NCI-H2196 (cell line): ENCODE results near the gene LPCAT4.
"Not testable (repeated sequence)": the region's sequence is repeated elsewhere in the genome, so short reads cannot be mapped to it uniquely, and the experiment has no call there.

Experiments used
- DNase-seq: peaks from one replicate; lab custom pipeline; 2025; ENCODE audit not compliant: unreplicated experiment; lab: John Stamatoyannopoulos, UW

The LPCAT4 gene, protein sequence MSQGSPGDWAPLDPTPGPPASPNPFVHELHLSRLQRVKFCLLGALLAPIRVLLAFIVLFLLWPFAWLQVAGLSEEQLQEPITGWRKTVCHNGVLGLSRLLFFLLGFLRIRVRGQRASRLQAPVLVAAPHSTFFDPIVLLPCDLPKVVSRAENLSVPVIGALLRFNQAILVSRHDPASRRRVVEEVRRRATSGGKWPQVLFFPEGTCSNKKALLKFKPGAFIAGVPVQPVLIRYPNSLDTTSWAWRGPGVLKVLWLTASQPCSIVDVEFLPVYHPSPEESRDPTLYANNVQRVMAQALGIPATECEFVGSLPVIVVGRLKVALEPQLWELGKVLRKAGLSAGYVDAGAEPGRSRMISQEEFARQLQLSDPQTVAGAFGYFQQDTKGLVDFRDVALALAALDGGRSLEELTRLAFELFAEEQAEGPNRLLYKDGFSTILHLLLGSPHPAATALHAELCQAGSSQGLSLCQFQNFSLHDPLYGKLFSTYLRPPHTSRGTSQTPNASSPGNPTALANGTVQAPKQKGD

DNA sequence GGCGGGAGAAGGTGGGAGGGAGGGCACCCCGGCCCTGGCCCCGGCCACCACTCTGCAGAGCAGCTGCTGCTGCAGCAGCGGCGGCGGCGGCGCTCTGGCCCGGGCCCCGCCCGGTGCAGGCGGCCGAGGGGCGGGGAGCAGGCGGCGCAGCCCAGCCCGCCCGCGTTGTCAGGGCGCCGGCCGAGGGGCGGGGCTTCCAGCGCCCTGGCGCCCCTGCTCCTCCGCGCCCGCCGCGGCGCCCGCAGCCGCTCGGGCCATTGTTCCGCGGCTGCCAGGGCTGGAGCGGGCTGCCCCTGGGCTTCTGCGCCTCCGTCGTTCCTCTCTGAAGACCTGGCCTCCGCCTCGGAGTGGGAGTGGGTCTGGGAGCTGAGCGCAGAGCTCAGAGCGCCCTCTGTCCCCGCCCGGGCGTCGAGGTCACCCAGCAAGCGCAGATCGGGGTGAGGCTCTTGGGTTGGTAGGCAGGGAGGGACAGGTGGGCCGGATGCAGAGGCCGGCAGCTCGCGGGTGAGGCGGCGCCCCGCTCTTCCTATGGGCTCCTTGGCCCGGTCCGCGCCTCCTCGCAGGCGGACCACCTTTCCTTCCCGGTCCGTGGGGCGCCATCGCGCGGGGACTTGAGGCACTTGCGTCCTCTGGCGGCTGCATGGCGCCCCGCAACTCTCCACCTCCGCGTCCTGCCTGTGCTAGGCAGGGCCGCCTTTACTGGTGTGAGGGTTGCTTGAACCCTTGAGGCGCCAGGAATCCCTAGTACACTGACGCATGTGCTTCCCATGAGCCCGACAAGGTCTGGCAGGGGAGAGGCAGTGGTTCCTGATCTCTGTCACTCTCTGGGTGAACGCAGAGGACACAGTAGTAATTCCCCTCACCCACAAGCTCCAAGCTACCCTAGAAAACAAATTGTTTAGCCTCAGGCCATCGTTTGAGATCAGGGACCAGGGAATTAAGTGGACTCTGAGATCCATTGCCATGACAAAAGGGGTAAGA, at the start of gene LPCAT4:
TSS of gene LPCAT4 (minus strand) at position 96 of the 981 bp plus-strand sequence. CDS start 96 bp downstream, outside the sequence.
- DNase-seq, result peak; percentile 74

DNA sequence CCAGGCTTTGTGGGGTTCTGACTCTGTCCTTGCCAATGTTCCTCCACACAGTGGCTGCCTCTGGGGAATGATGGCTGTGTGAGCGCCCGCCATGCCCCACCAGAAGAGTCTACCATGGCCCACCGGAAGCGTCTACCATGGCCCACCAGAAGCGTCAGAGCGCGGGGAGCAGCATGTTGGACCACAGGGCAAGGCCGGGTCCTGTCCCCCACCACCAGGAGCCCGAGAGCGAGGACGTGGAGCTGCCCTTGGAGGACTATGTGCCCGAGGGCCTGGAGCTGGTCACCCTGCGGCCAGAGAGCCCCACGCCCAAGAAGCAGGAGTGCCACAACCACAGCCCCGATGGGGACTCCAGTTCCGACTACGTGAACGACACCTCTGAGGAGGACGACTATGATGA, 42.5 kb upstream of the LPCAT4 start:
- DNase-seq, result not testable (repeated sequence)

DNA sequence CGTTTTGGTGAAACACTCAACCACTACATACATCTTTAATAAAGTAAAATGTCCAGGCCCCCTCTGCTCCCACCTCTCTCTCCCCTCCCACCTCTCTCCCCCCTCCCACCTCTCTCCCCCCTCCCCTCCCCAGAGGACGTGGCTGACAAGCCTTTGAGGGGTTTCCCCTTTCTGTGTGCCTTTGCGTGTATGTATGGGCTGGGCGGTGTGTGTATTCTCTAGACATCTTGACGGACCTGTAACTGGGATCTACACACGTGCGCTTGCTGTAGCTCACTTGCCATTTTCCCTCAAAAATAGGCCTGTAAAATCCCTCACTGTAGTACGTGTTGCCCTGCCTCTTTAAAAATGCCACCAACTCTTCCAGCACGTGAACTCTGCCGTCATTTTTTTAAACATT, 42.0 kb upstream of the LPCAT4 start:
- DNase-seq, result not testable (repeated sequence)

DNA sequence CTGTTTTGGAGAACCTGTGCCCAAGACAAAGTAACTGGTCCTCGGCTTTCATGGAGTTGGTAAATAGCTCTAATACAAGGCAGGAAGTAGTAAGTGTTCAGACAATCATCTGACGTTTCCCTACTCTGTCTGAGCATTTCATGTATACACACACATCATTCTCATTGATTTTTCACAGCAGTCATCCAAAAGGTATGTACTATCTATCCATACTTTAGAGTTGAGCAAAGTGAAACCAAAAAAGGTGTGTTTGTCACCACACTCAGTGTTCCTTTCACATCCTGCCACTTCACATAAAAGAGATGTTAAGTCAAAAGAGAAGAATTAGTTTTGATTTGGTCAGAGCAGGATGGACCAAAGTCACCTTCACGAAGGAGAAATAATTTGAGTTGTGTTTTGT, 36.9 kb upstream of the LPCAT4 start:
- not testable (repeated sequence) for DNase-seq

DNA sequence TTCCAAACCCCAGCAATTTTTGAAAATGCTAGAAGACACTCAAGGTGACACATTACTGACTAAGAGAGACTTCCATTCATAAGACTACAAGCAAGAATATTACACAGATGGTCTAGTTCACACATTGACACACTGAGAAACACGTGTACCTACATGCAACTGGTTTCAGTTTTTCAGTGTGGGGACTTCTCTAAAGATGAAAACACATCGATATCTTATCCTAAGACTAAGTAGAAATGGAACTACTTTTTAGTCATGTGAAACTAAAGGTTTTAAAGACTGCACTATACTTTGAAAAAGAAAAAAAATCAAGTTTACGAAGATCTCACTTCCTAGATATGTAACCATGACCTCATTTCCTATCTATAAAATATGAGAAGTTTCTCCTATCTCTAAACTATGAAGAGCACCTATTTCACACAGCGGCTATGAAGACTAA, 36.2 kb upstream of the LPCAT4 start:
- not testable (repeated sequence) for DNase-seq

DNA sequence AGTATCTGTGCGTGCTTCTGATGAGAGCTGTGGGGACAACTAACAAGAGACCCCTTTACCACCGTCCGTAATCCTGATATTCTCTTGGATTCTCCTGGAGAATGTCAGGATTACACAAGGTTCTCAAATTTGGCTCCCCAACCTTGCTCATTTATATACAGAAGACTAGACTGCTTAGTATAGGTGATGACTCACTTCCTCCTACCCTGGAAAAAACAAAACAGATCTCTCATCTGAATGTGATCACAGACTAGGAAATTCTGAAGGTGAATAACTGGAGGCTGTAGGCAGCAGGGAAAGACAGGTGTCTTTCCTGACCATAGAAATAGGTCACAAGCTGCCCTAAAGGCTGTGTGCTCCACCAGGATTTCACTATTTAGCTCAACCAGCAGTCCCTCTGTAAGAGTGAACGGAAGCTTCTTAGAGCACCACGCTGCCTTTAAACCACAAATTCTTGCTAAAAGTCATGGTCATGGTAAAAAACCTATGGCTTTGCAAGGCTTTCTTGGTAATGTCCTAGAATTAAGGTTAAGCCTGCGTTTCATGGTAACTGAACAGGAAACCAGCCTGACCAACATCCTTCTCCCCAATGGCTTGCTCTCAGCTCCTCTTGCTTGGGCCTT, 30.8 kb upstream of the LPCAT4 start:
- not testable (repeated sequence) for DNase-seq

DNA sequence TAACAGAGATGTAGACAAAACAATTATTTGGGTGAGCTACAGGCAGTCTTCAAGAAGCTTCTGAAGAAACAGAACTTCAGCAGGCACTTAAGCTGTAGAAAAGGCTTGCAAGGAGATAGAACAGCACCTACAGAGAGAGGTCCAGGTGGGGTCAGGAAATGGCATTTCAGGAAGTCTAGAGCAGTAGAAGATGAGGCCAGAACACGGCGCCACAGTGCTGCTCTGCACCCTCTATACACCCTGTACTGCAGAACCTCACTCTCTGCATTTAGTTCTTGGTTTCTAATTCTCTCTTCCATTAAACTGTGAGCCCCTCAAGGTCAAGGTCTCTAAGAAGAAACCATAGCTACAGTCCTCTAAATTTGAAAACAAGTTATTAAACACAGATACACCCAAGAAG, 26.0 kb upstream of the LPCAT4 start:
- DNase-seq, result not testable (repeated sequence)

DNA sequence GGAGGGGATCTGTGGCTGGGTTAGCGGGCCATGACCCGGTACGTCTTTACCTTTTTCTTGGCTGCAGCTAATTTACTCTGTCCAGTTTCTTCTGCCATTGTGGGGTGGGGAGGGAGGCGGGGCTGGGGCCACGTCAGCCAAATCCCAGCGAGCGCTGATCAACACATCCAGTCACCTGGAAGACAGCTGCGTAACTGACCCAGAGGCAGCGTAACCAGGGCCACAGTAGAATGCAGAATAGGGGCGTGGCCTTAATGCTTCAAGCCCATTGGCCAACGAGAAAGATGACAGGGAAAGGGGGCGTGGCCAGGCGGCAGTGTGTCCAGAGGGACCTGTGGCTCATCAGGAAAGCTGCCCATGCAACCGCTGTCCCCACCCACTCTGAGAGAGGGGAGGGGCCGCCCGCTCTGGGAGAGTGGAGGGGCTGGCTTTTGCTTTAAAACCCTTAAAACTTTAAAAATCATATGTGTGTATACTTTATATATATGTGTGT, 22.6 kb upstream of the LPCAT4 start:
- DNase-seq, result not testable (repeated sequence)

DNA sequence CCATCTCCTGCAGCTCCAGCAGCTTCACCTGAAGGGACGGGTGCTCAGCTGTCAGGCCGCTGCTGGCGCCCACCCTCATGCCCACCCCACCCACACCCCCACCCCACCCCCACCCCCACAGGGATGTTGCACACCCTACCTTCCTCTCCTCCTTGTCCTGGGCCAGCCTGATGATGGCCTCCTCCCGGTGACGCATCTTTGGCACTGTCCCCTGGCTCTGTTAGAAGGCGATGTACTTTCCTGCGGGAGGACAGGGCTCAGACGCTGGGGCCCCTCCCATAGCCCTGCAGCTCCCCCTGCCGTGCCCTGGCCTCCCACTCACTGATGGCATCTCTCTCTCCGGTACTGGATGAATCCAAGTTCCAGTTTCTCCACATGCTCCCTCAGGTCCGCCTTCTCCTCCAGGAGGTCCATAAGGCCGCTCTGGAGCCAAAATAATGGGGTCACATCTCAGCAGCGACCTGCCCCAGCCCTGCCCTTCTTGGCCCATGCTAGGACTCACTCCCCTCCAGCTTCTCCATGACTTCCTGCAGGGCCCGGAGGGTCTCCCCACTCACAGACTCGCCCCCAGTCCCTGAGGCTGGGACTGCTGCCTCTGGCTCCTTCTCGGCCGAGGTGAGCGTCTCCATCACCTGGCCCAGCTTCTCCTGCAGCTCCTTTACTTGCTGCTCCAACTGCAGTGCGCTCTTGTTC, 15.0 kb upstream of the LPCAT4 start:
- not testable (repeated sequence) for DNase-seq

DNA sequence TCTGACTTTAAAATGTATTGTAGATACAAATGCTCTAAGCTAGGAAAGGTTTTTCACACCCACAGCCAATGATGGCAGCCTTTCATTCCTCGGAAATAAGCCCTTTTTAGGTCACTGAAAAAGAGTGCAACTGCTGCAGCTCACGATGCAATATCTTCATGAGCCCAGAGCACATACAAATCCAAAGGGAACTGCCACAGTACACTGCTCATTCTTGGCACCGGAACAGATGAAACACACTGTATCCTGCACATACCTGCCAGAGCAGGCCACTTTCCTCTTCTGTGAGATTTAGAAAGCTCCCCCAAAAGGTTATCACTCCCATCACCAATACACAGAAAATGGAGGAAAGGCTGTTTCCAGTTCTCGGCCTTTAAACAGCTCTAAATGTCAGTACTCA, 13.5 kb upstream of the LPCAT4 start:
- DNase-seq, result not testable (repeated sequence)

DNA sequence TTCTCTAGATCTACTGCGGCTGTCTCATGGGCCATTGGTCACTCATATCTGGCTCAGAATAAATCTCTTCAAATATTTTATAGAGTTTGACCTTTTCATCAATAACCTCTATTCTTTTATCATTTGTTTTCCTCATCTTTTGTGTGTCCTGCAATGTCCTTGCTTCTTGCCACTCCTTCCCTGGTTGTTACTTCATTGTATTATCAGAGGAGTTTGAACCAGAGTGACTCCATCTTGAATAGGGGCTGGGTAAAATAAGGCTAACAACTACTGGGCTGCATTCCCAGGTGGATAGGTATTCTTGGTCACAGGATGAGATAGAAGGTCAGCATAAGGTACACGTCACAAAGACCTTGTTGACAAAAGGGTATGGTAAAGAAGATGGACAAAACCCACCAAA, 9.9 kb upstream of the LPCAT4 start:
- DNase-seq, result no peak

DNA sequence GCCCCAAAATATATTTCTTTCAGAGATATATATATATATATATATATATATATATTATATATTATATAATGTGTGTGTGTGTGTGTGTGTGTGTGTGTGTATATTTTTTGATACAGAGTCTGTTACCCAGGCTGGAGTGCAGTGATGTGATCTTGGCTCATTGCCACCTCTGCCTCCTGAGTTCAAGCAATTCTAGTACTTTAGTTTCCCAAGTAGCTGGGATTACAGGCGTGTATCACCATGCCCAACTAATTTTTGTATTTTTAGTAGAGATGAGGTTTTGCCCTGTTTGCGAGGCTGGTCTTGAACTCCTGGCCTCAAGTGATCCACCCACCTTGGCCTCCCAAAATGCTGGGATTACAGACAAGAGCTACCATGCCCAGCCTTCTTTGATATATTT, 8.5 kb upstream of the LPCAT4 start:
- not testable (repeated sequence) for DNase-seq

DNA sequence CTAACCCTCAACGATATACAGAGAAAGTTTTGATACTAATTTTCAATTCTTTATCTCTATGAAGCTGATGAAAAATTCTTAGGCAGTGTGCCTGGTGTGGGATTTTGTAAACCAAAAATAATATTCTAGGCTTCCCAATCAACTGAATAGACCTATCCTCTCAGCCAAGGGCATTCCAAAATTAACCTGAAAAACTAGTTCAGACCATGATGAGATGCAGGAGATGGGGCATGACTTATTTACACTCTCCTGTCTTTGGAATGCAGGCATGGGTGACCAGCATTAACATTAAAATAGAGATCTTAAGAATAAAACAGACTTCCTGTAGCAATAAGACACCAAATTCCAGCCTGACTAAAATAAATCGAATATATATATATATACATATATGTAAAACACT, 7.8 kb upstream of the LPCAT4 start:
- DNase-seq, result no peak

DNA sequence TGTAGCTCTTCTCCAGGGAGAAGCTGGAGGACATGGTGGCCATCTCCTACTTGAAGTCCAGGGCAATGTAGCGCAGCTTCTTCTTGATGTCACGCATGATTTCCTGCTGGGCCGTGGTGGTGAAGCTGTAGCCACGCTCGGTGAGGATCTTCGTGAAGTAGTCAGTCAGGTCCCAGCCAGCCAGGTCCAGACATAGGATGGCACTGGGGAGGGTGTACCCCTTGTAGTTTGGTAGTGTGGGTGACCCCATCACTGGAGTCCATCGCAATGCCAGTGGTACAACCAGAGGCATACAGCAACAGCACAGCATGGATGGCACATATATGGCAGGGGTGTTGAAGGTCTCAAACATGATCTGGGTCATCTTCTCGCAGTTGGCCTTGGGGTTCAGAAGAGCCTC, 7.0 kb upstream of the LPCAT4 start:
- no peak for DNase-seq

DNA sequence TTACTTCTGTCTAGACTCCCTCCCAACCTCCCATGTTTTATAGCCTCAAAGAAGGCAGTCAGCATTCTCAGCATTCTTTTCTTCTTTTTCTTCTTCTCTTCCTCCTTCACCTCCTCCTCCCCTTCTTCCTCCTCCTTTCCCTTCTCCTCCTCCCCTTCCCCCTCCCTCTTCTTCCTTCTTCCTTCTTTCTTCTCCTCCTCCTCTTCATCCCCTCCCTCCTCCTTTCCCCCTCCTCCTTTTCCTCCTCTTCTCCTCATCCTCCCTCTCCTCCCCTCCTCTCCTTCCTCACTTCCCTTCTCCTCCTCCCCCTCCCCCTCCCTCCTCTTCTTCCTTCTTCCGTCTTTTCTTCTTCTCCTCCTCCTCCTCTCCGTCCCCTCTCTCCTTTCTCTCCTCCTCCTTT, 3.6 kb upstream of the LPCAT4 start:
- DNase-seq, result no peak

DNA sequence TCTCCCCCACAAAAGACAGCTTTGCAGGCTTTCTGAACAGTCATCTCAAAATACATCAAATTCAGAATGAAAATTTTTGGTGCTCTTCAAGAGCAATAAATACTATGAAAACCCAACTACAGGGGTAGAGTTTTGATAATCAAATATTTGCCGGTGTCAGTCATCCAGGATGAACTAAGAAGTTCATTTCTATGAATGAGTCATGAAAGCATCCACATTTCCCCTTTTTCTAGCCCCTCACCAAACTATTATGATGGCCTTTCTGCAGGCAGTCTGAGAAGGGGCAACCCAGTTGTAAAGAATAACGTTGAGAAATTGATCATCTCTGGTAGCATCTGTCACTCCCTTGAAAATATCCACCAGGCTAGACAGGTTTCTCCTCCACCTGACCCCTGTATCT, 3.1 kb upstream of the LPCAT4 start:
- DNase-seq, result no peak

DNA sequence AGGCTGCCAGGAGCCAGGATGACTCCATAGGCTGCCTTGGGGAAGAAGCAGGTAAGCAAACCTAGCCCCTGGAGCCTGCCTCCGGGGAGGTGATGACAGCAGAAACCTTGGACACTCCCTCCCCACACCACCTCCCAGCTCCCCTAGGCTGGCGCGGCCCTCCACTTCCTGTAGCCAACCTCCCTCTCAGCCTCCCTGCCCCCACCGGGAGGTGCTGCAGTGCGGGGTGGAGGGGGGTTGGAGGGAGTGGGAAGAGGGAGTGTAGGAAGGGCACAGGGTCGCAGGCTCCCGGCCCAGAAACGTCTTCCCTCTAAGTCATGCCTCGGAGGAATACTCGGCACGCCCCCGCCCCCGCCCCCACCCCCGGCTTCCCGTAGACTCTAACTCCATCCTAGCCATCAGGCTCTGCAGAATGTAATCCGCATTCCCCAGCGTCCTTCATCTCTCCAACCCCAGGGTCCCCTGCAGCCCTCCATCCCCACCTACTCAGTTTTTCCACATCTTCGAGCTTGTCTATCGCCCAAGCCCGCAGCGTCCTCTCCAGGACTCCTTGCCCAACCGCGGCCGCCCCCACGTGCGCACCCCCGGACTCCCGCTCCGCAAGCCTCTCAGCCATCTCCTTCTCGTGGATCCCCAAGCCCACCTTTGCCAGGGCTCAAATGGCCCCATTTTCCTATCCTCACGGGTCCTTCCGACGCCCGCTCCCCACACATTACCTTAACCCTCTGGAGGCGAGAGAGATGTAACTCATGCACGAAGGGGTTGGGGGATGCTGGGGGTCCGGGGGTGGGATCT, 528 bp downstream of the LPCAT4 start:
- peak; percentile 51 for DNase-seq

DNA sequence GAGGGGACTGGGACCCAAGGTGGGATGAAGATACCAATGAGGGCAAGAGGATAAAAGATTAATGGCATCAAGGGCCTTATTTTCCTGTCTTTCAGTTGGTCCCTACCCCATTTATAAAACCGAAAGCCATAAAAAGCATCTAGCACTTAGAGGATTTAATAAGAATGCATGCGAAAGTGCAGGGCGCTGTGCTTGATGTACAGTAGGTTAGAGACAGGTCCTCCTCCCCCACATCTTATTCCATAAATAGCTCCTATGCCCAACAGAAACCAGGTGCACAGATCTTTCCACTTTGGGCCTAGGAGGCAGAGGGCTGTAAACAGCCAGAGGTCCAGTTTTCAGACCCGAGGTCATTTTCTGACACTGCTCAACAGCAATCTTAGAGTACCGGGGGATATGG, 1.2 kb downstream of the LPCAT4 start:
- DNase-seq, result no peak

DNA sequence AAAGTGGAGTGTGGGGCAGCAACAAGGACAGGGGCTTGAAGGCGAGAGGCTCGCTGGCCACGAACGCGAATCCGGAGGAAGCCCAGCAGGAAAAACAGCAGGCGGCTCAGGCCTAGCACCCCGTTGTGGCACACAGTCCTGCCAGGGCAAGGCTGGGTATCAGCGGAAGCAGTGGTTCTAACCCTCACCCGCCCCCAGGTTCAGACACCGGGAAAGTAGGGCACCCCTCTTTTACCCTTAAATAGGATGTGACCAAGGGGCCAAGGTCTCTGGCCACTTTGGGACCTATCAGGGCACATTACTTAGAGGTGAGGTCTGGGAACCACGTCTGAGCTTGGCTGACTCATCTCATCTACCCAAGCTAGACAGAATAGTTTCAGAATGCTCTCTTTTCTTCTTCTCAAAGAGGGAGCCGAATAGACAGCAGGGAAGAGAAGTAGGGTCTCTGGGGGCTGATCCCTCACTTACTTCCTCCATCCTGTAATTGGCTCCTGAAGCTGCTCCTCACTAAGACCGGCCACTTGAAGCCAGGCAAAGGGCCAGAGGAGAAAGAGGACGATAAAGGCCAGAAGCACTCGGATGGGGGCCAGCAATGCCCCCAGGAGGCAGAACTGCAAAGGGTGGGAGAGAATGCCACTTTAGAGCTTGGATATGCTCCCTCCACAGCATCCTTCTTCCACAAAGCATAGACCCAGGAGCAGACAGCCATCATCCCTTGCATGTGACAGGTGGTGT, 1.7 kb downstream of the LPCAT4 start:
- DNase-seq, result no peak
